Endodermal cell (in vitro differentiated cells): Measurements from ENCODE around the gene PC. TPM values are rescaled to one million over a fixed set of nuclear protein-coding genes. Genes with fewer than 3 reads are reported as not detected.

ENCODE experiments used
- DNase-seq: peaks from one replicate; pipeline ENCODE4 v3.0.0-alpha.2; 2017
- H3K27ac ChIP-seq: 2 replicates; pipeline ENCODE4 v1.5.1; 2013; ENCODE audit warnings: mild to moderate bottlenecking, low read depth, low read length, moderate library complexity
- H3K27me3 ChIP-seq: 2 replicates; pipeline ENCODE4 v1.6.1; 2013; ENCODE audit warnings: mild to moderate bottlenecking, low read length, moderate library complexity; ENCODE audit not compliant: insufficient read depth, control insufficient read depth, poor library complexity, severe bottlenecking
- H3K36me3 ChIP-seq: 2 replicates; pipeline ENCODE4 v1.7.0; 2013; ENCODE audit warnings: mild to moderate bottlenecking, low read length, moderate library complexity; ENCODE audit not compliant: control insufficient read depth, insufficient read depth
- H3K4me1 ChIP-seq: one replicate; pipeline ENCODE4 v1.7.0; 2013; ENCODE audit warnings: low read length; ENCODE audit not compliant: control insufficient read depth, insufficient read depth
- H3K4me3 ChIP-seq: 2 replicates; pipeline ENCODE4 v1.5.1; 2013; ENCODE audit warnings: mild to moderate bottlenecking, low read length, moderate library complexity
- H3K9ac ChIP-seq: 2 replicates; pipeline ENCODE4 v1.6.1; 2013; ENCODE audit warnings: mild to moderate bottlenecking, low read length, moderate library complexity; ENCODE audit not compliant: poor library complexity, severe bottlenecking; ENCODE audit errors: extremely low read depth
- H3K9me3 ChIP-seq: 2 replicates; pipeline ENCODE4 v1.6.1; 2013; ENCODE audit warnings: mild to moderate bottlenecking, low read length, moderate library complexity; ENCODE audit not compliant: control insufficient read depth
- H3K27ac Mint-ChIP-seq: 2 replicates; pipeline ENCODE4 v1.8.0; 2020; ENCODE audit warnings: mixed read lengths
- H3K27me3 Mint-ChIP-seq: 2 replicates; pipeline ENCODE4 v1.8.0; 2021; ENCODE audit warnings: mild to moderate bottlenecking, mixed read lengths; ENCODE audit not compliant: insufficient read depth
- H3K36me3 Mint-ChIP-seq: 2 replicates; pipeline ENCODE4 v1.8.0; 2020; ENCODE audit warnings: low read depth, mixed read lengths
- H3K4me1 Mint-ChIP-seq: 2 replicates; pipeline ENCODE4 v1.8.0; 2020; ENCODE audit warnings: mixed read lengths
- H3K4me3 Mint-ChIP-seq: 2 replicates; pipeline ENCODE4 v1.8.0; 2020; ENCODE audit warnings: mild to moderate bottlenecking, moderate library complexity, mixed read lengths
- H3K9me3 Mint-ChIP-seq: 2 replicates; pipeline ENCODE4 v1.8.0; 2020; ENCODE audit warnings: mild to moderate bottlenecking, mixed read lengths
- CTCF ChIP-seq: fragments of 200-600 bp; sonication (generic); conservative IDR thresholded peaks from 2 replicates; pipeline ENCODE4 v1.5.0; 2021; ENCODE audit warnings: antibody characterized with exemption, mild to moderate bottlenecking
- WGBS, 2 experiments: methylation state at CpG; one replicate each; pipeline versions ENCODE4 v1.1.5 to v1.1.7; 2013; ENCODE audit warnings: missing lambda C conversion rate in 2 of 2, mixed read lengths in 1 of 2; ENCODE audit not compliant: insufficient coverage in 1 of 2, insufficient read length in 1 of 2; 5-methylcytosine and 5-hydroxymethylcytosine counted together
- total RNA-seq, 2 donors: library from RNA; stranded (reverse); fragmentation: NEBNext Ultra II Directional in 1 of 2; extraction: Animal tissue kit (Norgen Biotek cat#: 25700) in 1 of 2; gene quantifications; 2 replicates in 1 of 2; 3 replicates in 1 of 2; pipeline ENCODE4 v1.2.1, GENCODE V29; 2021

PC gene
- total RNA-seq, 2 donors from 2014 or later = 21.9 to 24.4 TPM

GRCh38 chr11:66970807-66971442 lies 12.7 kb upstream of the PC start:
- Histone ChIP-seq H3K4me1 (no peaks in the 10 kb centered on the region), H3K9ac (no peak overlapping the region), H3K4me3 (no peak overlapping the region), H3K27me3 (no peaks in the 10 kb centered on the region), H3K27ac (no peak overlapping the region), H3K36me3 (no peaks in the 10 kb centered on the region), H3K9me3 (peaks cover 9% of the 10 kb centered on the region)
- Mint-ChIP-seq H3K9me3 (no peaks in the 10 kb centered on the region), H3K4me1 (peaks cover 2% of the 10 kb centered on the region), H3K27ac (no peak overlapping the region), H3K36me3 (no peaks in the 10 kb centered on the region), H3K4me3 (no peak overlapping the region), H3K27me3 (peaks cover under 1% of the 10 kb centered on the region)
- no peak for DNase-seq
- 83 to 90% methylated on average over 1 to 5 of the region's 5 CpGs for WGBS, 2 experiments
- TF ChIP-seq CTCF = no peak

GRCh38 chr11:66970371-66970806 lies 12.2 kb upstream of the PC start:
- no peak overlapping the region for H3K27ac Mint-ChIP-seq
- no peak overlapping the region for H3K27ac ChIP-seq
- TF ChIP-seq CTCF = no peak

GRCh38 chr11:66969584-66970225 lies 11.5 kb upstream of the PC start:
- Mint-ChIP-seq H3K36me3 (no peaks in the 10 kb centered on the region), H3K9me3 (no peaks in the 10 kb centered on the region), H3K4me3 (no peak overlapping the region), H3K27me3 (peaks cover 4% of the 10 kb centered on the region), H3K4me1 (peaks cover 2% of the 10 kb centered on the region), H3K27ac (no peak overlapping the region)
- Histone ChIP-seq H3K4me1 (no peaks in the 10 kb centered on the region), H3K27ac (no peak overlapping the region), H3K36me3 (no peaks in the 10 kb centered on the region), H3K27me3 (no peaks in the 10 kb centered on the region), H3K9me3 (peaks cover 9% of the 10 kb centered on the region), H3K4me3 (no peak overlapping the region), H3K9ac (no peak overlapping the region)
- no peak for DNase-seq
- TF ChIP-seq CTCF = no peak
- 87 to 96% methylated on average over 5 to 6 of the region's 6 CpGs for WGBS, 2 experiments

More at GRCh38 chr11:66970371-66970806, 12.2 kb upstream of the PC start:
- peaks cover 2% of the 10 kb centered on the region for H3K4me1 Mint-ChIP-seq
- H3K27me3 Mint-ChIP-seq = peaks cover 2% of the 10 kb centered on the region
- H3K4me3 ChIP-seq = no peak overlapping the region
- H3K36me3 ChIP-seq = no peaks in the 10 kb centered on the region
- no peak overlapping the region for H3K9ac ChIP-seq
- H3K27me3 ChIP-seq = no peaks in the 10 kb centered on the region
- peaks cover 9% of the 10 kb centered on the region for H3K9me3 ChIP-seq
- H3K4me1 ChIP-seq = no peaks in the 10 kb centered on the region
- H3K36me3 Mint-ChIP-seq = no peaks in the 10 kb centered on the region
- WGBS, 2 experiments = 86 to 91% methylated on average over 4 of the region's 4 CpGs
- no peak overlapping the region for H3K4me3 Mint-ChIP-seq
- DNase-seq = no peak
- H3K9me3 Mint-ChIP-seq = no peaks in the 10 kb centered on the region
